H1 (cell line): ENCODE results near the gene ADAMTS16. TPM values are rescaled to one million over a fixed set of nuclear protein-coding genes. Genes with fewer than 3 reads are reported as not detected.
A peak's percentile ranks its signal among the peaks of the same experiment; 100 is the strongest.

ENCODE experiments used
- CTCF ChIA-PET: fragments of 300-600 bp; sonication (Branson Sonifier 250); formaldehyde crosslinking; loops from one replicate; lab custom pipeline; 2021; ENCODE audit not compliant: partially characterized antibody; lab: Charles Lee
- POLR2A ChIA-PET: fragments of 300-600 bp; sonication (Branson Sonifier 250); formaldehyde crosslinking; loops from one replicate; lab custom pipeline; 2021; ENCODE audit warnings: inconsistent platforms; ENCODE audit not compliant: partially characterized antibody; lab: Charles Lee
- DNase-seq, 2 experiments: peaks; one replicate each; pipeline versions ENCODE4 v3.0.0 to v3.0.0-alpha.2; 2010 to 2022; ENCODE audit warnings: low spot score in 2 of 2, low read depth in 1 of 2, mixed read lengths in 1 of 2
- FAIRE-seq: peaks from 2 replicates; lab custom pipeline; 2011; peaks lifted over from hg19 to GRCh38; lab: Jason Lieb, UNC
- H2AFZ ChIP-seq: 2 replicates; pipeline ENCODE4 v1.8.1; 2012; ENCODE audit warnings: low read length, inconsistent platforms
- H2AK5ac ChIP-seq: 2 replicates; pipeline ENCODE4 v1.6.1; 2013; ENCODE audit warnings: low read depth, low read length
- H2BK120ac ChIP-seq: replicated peaks from 2 replicates; pipeline ENCODE3; 2013; ENCODE audit warnings: low read depth, low read length, inconsistent platforms
- H2BK12ac ChIP-seq: 2 replicates; pipeline ENCODE4 v1.6.1; 2013; ENCODE audit warnings: low read depth, low read length
- H2BK15ac ChIP-seq: 2 replicates; pipeline ENCODE4 v1.6.1; 2013; ENCODE audit warnings: low read length
- H2BK20ac ChIP-seq: 2 replicates; pipeline ENCODE4 v1.6.1; 2013; ENCODE audit warnings: low read length
- H2BK5ac ChIP-seq: 2 replicates; pipeline ENCODE4 v1.6.1; 2013; ENCODE audit warnings: low read depth, low read length
- H3K14ac ChIP-seq: 2 replicates; pipeline ENCODE4 v1.6.1; 2013; ENCODE audit warnings: inconsistent platforms; ENCODE audit not compliant: insufficient read length
- H3K18ac ChIP-seq: 2 replicates; pipeline ENCODE4 v1.6.1; 2013; ENCODE audit warnings: low read length; ENCODE audit errors: extremely low read depth
- H3K23ac ChIP-seq: 2 replicates; pipeline ENCODE4 v1.6.1; 2013; ENCODE audit warnings: inconsistent platforms; ENCODE audit not compliant: insufficient read length
- H3K23me2 ChIP-seq: 2 replicates; pipeline ENCODE4 v1.6.1; 2013; ENCODE audit warnings: low read depth, low read length
- H3K27ac ChIP-seq: 2 replicates; pipeline ENCODE4 v1.6.1; 2011; ENCODE audit warnings: low read depth, low read length, inconsistent platforms
- H3K27me3 ChIP-seq, 4 experiments: replicated peaks in 1 of 4; 1 replicate in 1 of 4; 2 replicates in 3 of 4; pipeline versions ENCODE4 v1.6.1 to v1.8.1; 2011 to 2013; ENCODE audit warnings: low read length in 3 of 4, mild to moderate bottlenecking in 3 of 4, inconsistent platforms in 2 of 4, mixed read lengths in 2 of 4, moderate library complexity in 1 of 4; ENCODE audit not compliant: control insufficient read depth in 3 of 4, insufficient read depth in 3 of 4; ENCODE audit errors: extremely low read depth in 1 of 4
- H3K36me3 ChIP-seq, 4 experiments: 2 replicates each; pipeline versions ENCODE4 v1.6.1 to v1.8.1; 2011 to 2013; ENCODE audit warnings: mild to moderate bottlenecking in 4 of 4, low read length in 3 of 4, moderate library complexity in 2 of 4, control low read depth in 1 of 4, inconsistent platforms in 1 of 4; ENCODE audit not compliant: insufficient read depth in 4 of 4, control insufficient read depth in 2 of 4
- H3K4ac ChIP-seq: replicated peaks from 2 replicates; pipeline ENCODE3; 2013; ENCODE audit warnings: low read length, low read depth, mixed read lengths, inconsistent platforms; ENCODE audit not compliant: insufficient read length
- H3K4me1 ChIP-seq, 4 experiments: replicated peaks in 1 of 4; 1 replicate in 1 of 4; 2 replicates in 3 of 4; pipeline versions ENCODE4 v1.6.1 to v1.8.1; 2011 to 2013; ENCODE audit warnings: low read length in 3 of 4, inconsistent platforms in 2 of 4, mixed read lengths in 1 of 4; ENCODE audit not compliant: insufficient read depth in 4 of 4, control insufficient read depth in 3 of 4
- H3K4me2 ChIP-seq, 2 experiments: 2 replicates each; pipeline versions ENCODE4 v1.6.1 to v1.8.1; 2011 to 2013; ENCODE audit warnings: low read depth in 2 of 2, low read length in 2 of 2, control low read depth in 1 of 2, inconsistent platforms in 1 of 2, mild to moderate bottlenecking in 1 of 2; ENCODE audit not compliant: insufficient read depth in 1 of 2
- H3K4me3 ChIP-seq, 4 experiments: fragments of 200-600, 300-600 bp in 1 of 4; sonication (generic), shearing (Covaris generic), sonication (Bioruptor Twin) in 1 of 4; 2 replicates each; pipeline versions ENCODE4 v1.5.1 to v1.8.1; 2011 to 2016; ENCODE audit warnings: low read length in 4 of 4, low read depth in 3 of 4, control low read depth in 2 of 4, inconsistent platforms in 2 of 4, mild to moderate bottlenecking in 2 of 4, mixed read lengths in 1 of 4, moderate library complexity in 1 of 4; ENCODE audit not compliant: insufficient read depth in 2 of 4; ENCODE audit errors: extremely low read depth in 1 of 4
- H3K56ac ChIP-seq: replicated peaks from 2 replicates; pipeline ENCODE3; 2013; ENCODE audit warnings: low read depth, mild to moderate bottlenecking, mixed read lengths, low read length, inconsistent platforms; ENCODE audit not compliant: insufficient read length
- H3K79me1 ChIP-seq: 2 replicates; pipeline ENCODE4 v1.6.1; 2013; ENCODE audit warnings: low read depth, low read length, control low read depth
- H3K79me2 ChIP-seq, 2 experiments: 2 replicates each; pipeline versions ENCODE4 v1.6.1 to v1.8.1; 2012 to 2013; ENCODE audit warnings: low read length in 2 of 2, mild to moderate bottlenecking in 2 of 2, inconsistent platforms in 1 of 2; ENCODE audit not compliant: insufficient read depth in 2 of 2, control insufficient read depth in 1 of 2
- H3K9ac ChIP-seq, 4 experiments: replicated peaks in 1 of 4; 1 replicate in 1 of 4; 2 replicates in 3 of 4; pipeline versions ENCODE4 v1.6.1 to v1.8.1; 2011 to 2013; ENCODE audit warnings: low read depth in 3 of 4, low read length in 3 of 4, control low read depth in 2 of 4, mild to moderate bottlenecking in 2 of 4, moderate library complexity in 2 of 4, inconsistent platforms in 1 of 4; ENCODE audit errors: extremely low read depth in 1 of 4
- H3K9me3 ChIP-seq, 2 experiments: 2 replicates each; pipeline versions ENCODE4 v1.6.1 to v1.8.1; 2012 to 2013; ENCODE audit warnings: mild to moderate bottlenecking in 2 of 2, moderate library complexity in 2 of 2, control low read depth in 1 of 2, inconsistent platforms in 1 of 2, low read depth in 1 of 2, low read length in 1 of 2, mixed read lengths in 1 of 2; ENCODE audit not compliant: insufficient read depth in 2 of 2
- H4K20me1 ChIP-seq, 2 experiments: replicated peaks in 1 of 2; 2 replicates each; pipeline versions ENCODE3 to v1.8.1; 2011 to 2013; ENCODE audit warnings: inconsistent platforms in 2 of 2, low read length in 2 of 2, mild to moderate bottlenecking in 1 of 2; ENCODE audit not compliant: insufficient read depth in 2 of 2, control insufficient read depth in 1 of 2
- H4K5ac ChIP-seq: 2 replicates; pipeline ENCODE4 v1.6.1; 2013; ENCODE audit warnings: low read length, low read depth, mixed read lengths, inconsistent platforms; ENCODE audit not compliant: insufficient read length
- H4K8ac ChIP-seq: 2 replicates; pipeline ENCODE4 v1.8.0; 2013; ENCODE audit warnings: mild to moderate bottlenecking, moderate library complexity, low read length, inconsistent platforms; ENCODE audit not compliant: insufficient read depth; ENCODE audit errors: extremely low read depth
- H4K91ac ChIP-seq: replicated peaks from 2 replicates; pipeline ENCODE3; 2013; ENCODE audit warnings: low read length, mixed read lengths, inconsistent platforms; ENCODE audit not compliant: insufficient read length
- EP300 ChIP-seq, 2 experiments: IDR thresholded peaks; 1 replicate in 1 of 2; 2 replicates in 1 of 2; pipeline ENCODE4 v1.6.1; 2011 to 2012; ENCODE audit warnings: low read depth in 2 of 2, low read length in 2 of 2, mild to moderate bottlenecking in 2 of 2, borderline replicate concordance in 1 of 2, inconsistent platforms in 1 of 2, moderate library complexity in 1 of 2
- WGBS, 2 experiments: shearing (Covaris generic) in 1 of 2; methylation state at CpG; one replicate each; pipeline versions ENCODE4 v1.1.6 to v1.1.7; 2013 to 2015; ENCODE audit warnings: low lambda C conversion rate in 2 of 2, mixed read lengths in 2 of 2, inconsistent platforms in 1 of 2, low coverage in 1 of 2, missing lambda C conversion rate in 1 of 2; ENCODE audit not compliant: insufficient replicate concordance in 2 of 2, insufficient coverage in 1 of 2, insufficient read length in 1 of 2; ENCODE audit errors: extremely low coverage in 1 of 2, missing lambda C conversion rate in 1 of 2; 5-methylcytosine and 5-hydroxymethylcytosine counted together
- polyA plus RNA-seq, 7 experiments: library from polyadenylated mRNA; depleted of rRNA in 3 of 7; stranded (reverse) in 5 of 7; unstranded in 2 of 7; fragments of >200 nt in 5 of 7; fragments of 200-250 nt in 2 of 7; gene quantifications; 1 replicate in 5 of 7; 2 replicates in 1 of 7; 4 replicates in 1 of 7; pipeline versions ENCODE4 v1.2.1 to v1.2.3, GENCODE V29; 2011 to 2013; ENCODE audit warnings: missing spikeins in 2 of 7, mixed read lengths in 2 of 7
- total RNA-seq: library from RNA; stranded (reverse); fragmentation: NEBNext Ultra II Directional; extraction: Animal tissue kit (Norgen Biotek cat#: 25700); gene quantifications from 2 replicates; pipeline ENCODE4 v1.2.1, GENCODE V29; 2021
- TF ChIP-seq, protein P1 (sequence below), 3 experiments: IDR thresholded peaks; 1 replicate in 2 of 3; 2 replicates in 1 of 3; pipeline versions ENCODE4 v1.5.1 to v1.6.1; 2011; ENCODE audit warnings: low read length in 3 of 3, mild to moderate bottlenecking in 3 of 3, inconsistent platforms in 2 of 3, low read depth in 1 of 3, moderate library complexity in 1 of 3; ENCODE audit not compliant: insufficient read depth in 1 of 3; ENCODE audit errors: control extremely low read depth in 1 of 3

Gene ADAMTS16
- total and polyA plus RNA-seq, 2 of the 8 experiments (the other 6 are each of a cell fraction or from before 2014, with no cell fraction given), result 3.7 to 16.0 TPM

DNA sequence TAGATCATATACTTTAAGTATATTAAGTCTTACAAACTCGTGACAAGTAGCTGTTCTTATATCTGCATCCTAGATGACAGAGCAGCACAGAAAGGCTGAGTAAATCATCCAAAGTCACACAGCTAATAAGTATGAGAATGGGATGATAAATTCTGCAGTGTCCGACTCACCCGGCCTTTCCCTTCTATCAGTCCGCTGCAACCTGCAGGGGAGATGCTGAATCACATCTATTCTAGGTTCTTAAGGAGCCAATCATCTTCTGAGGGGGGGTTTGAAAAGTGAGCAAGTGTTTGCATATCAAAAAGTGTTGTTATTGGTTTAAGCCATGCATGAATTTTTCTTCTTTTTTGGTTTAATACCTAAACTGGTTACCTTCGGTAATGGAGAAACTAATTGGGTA is 38.9 kb downstream of the ADAMTS16 start:
- ChIA-PET POLR2A (interaction anchor here (0.9 to 5.1 kb wide), 4 partner anchors 13 to 39 kb away, joined by 3 to 25 read pairs (median 8); partner anchors contain the start of gene ADAMTS16), CTCF (interaction anchor here (0.6 to 2.0 kb wide), 5 partner anchors 13 to 225 kb away, joined by 3 to 7 read pairs (median 3); no protein-coding TSS in a partner anchor)
- no peak for FAIRE-seq
- Histone ChIP-seq H2AFZ (no peak overlapping the region), H2BK5ac (peak overlapping the region; percentile 98; the same call in 1 of the 2 replicates), H3K18ac (no peak overlapping the region; the same call in 1 of the 2 replicates), H3K23me2 (no peaks in the 10 kb centered on the region), H2BK12ac (peak overlapping the region; percentile 91; the same call in 1 of the 2 replicates), H3K4me2 (peak overlapping the region; percentile 69 to 71), H4K8ac (no peak overlapping the region), H3K27me3 (no peaks in the 10 kb centered on the region), H3K9me3 (no peaks in the 10 kb centered on the region), H3K79me2 (0 out of 4 replicates have a peak, but pooled peaks cover 0 to 13% of the 10 kb centered on the region in 2 experiments), H3K4me1 (peaks cover 20 to 39% (median 32%) of the 10 kb centered on the region in 4 experiments), H3K4me3 (peak overlapping the region in 1 of 4 experiments; percentile 49; a peak in 2 of 8 replicates), H2AK5ac (no peak overlapping the region), H4K91ac (no peak overlapping the region), H2BK20ac (peak overlapping the region; percentile 73), H3K9ac (no peak overlapping the region), H3K14ac (no peak overlapping the region), H2BK15ac (no peak overlapping the region)
- WGBS, 2 experiments, result 25% methylated on average over 5 of the region's 5 CpGs; no CpG with 5 or more reads in 1 of the 2 experiments
- DNase-seq, result no peak
- no peak for TF ChIP-seq EP300 (IDR thresholded peaks at IDR 0.05; ENCODE audit: borderline replicate concordance in 1 of 2, low read depth in 2 of 2, low read length in 2 of 2)
- TF ChIP-seq, protein P1, sequence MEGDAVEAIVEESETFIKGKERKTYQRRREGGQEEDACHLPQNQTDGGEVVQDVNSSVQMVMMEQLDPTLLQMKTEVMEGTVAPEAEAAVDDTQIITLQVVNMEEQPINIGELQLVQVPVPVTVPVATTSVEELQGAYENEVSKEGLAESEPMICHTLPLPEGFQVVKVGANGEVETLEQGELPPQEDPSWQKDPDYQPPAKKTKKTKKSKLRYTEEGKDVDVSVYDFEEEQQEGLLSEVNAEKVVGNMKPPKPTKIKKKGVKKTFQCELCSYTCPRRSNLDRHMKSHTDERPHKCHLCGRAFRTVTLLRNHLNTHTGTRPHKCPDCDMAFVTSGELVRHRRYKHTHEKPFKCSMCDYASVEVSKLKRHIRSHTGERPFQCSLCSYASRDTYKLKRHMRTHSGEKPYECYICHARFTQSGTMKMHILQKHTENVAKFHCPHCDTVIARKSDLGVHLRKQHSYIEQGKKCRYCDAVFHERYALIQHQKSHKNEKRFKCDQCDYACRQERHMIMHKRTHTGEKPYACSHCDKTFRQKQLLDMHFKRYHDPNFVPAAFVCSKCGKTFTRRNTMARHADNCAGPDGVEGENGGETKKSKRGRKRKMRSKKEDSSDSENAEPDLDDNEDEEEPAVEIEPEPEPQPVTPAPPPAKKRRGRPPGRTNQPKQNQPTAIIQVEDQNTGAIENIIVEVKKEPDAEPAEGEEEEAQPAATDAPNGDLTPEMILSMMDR (IDR thresholded peaks at IDR 0.05; ENCODE audit: control extremely low read depth in 1 of 3, insufficient read depth in 1 of 3, low read depth in 1 of 3, low read length in 3 of 3), result peak in 1 of 3 experiments; percentile 2; a peak in 1 of 4 replicates
- TF ChIP-seq, all 59 proteins: peak for 1
- peak overlapping the region; percentile 30 for H2BK120ac ChIP-seq
- no peak overlapping the region for H3K4ac ChIP-seq
- no peak overlapping the region for H4K5ac ChIP-seq
- H3K79me1 ChIP-seq, result peaks cover 5% of the 10 kb centered on the region
- H3K27ac ChIP-seq, result no peak overlapping the region
- H3K36me3 ChIP-seq, result no peaks in the 10 kb centered on the region
- H3K56ac ChIP-seq, result no peak overlapping the region
- H4K20me1 ChIP-seq, result no peaks in the 10 kb centered on the region
- H3K23ac ChIP-seq, result no peak overlapping the region
